Breast epithelium (tissue), 4 donors: ENCODE results near the gene STRA8. TPM values are rescaled to one million over a fixed set of nuclear protein-coding genes. Genes with fewer than 3 reads are reported as not detected.

ENCODE experiments used
- DNase-seq, 2 donors: peaks; one replicate each; pipeline ENCODE4 v3.0.0-alpha.2; 2019; ENCODE audit warnings: low spot score in 2 of 2
- H3K27ac ChIP-seq, 2 donors: fragments of 200-600 bp; sonication (generic) in 1 of 2; one replicate each; pipeline ENCODE4 v1.5.1; 2016 to 2019; ENCODE audit warnings: mild to moderate bottlenecking in 1 of 2
- H3K27me3 ChIP-seq, 2 donors: fragments of 200-600 bp; sonication (generic) in 1 of 2; one replicate each; pipeline versions ENCODE4 v1.5.1 to v1.6.0; 2017 to 2019; ENCODE audit warnings: control low read depth in 1 of 2, mild to moderate bottlenecking in 1 of 2
- H3K36me3 ChIP-seq: fragments of 200-600 bp; one replicate; pipeline ENCODE4 v1.5.1; 2019
- H3K4me1 ChIP-seq, 2 donors: fragments of 200-600 bp; sonication (generic); one replicate each; pipeline ENCODE4 v1.5.1; 2016 to 2019; ENCODE audit warnings: control low read depth in 1 of 2
- H3K4me3 ChIP-seq, 3 donors: fragments of 200-600 bp; sonication (generic); 1 replicate in 2 of 3; 2 replicates in 1 of 3; pipeline ENCODE4 v1.5.1; 2016 to 2019; ENCODE audit warnings: mild to moderate bottlenecking in 3 of 3, moderate library complexity in 2 of 3
- H3K9me3 ChIP-seq, 2 donors: fragments of 200-600 bp; sonication (generic) in 1 of 2; one replicate each; pipeline ENCODE4 v1.5.1; 2016 to 2019; ENCODE audit warnings: control low read depth in 1 of 2
- CTCF ChIP-seq, 3 donors: fragments of 450-650 bp; IDR thresholded peaks; one replicate each; pipeline ENCODE4 v1.5.1; 2016 to 2017; ENCODE audit warnings: antibody characterized with exemption in 3 of 3, mild to moderate bottlenecking in 3 of 3, moderate library complexity in 3 of 3
- POLR2A ChIP-seq: fragments of 450-650 bp; IDR thresholded peaks from one replicate; pipeline ENCODE4 v1.6.1; 2016; ENCODE audit warnings: antibody characterized with exemption, mild to moderate bottlenecking, moderate library complexity
- POLR2AphosphoS5 ChIP-seq, 3 donors: sonication (generic); formaldehyde crosslinking; IDR thresholded peaks; one replicate each; pipeline ENCODE4 v1.6.1; 2017; ENCODE audit warnings: antibody characterized with exemption in 3 of 3
- intact Hi-C: fragments of 100-400 bp; cut with DNase I; formaldehyde crosslinking; loops from one replicate; pipeline ENCODE4 v1.15.1; 2023; ENCODE audit warnings: low total_unique reads
- total RNA-seq, 3 donors: library from RNA; depleted of rRNA; stranded (reverse); fragments of >200 nt; gene quantifications; one replicate each; pipeline ENCODE4 v1.1.0, GENCODE V29; 2016

STRA8 gene
- total RNA-seq, 3 donors from 2014 or later = not detected

GRCh38 chr7:135260930-135261721, 27.5 kb downstream of the STRA8 start:
- H3K27ac ChIP-seq = peak overlapping the region; percentile 16 to 60
- H3K4me1 ChIP-seq = no peaks in the 10 kb centered on the region
- intact Hi-C loops = no loop called here
- no peaks in the 10 kb centered on the region for H3K27me3 ChIP-seq
- H3K4me3 ChIP-seq = no peak overlapping the region
- peak; percentile 14 to 31 for DNase-seq
- H3K36me3 ChIP-seq = no peaks in the 10 kb centered on the region
- TF ChIP-seq POLR2A = no peak
- no peak for TF ChIP-seq CTCF (IDR thresholded peaks at IDR 0.05)
- no peak for TF ChIP-seq POLR2AphosphoS5 (IDR thresholded peaks at IDR 0.05)
- H3K9me3 ChIP-seq = peaks cover 0 to 7% of the 10 kb centered on the region in 2 donors

- Histone ChIP-seq H3K4me3 (no peak overlapping the region), H3K9me3 (peaks cover 5 to 7% of the 10 kb centered on the region in 2 donors), H3K36me3 (no peaks in the 10 kb centered on the region), H3K27me3 (no peaks in the 10 kb centered on the region), H3K4me1 (no peaks in the 10 kb centered on the region), H3K27ac (no peak overlapping the region)
- no peak for DNase-seq
- TF ChIP-seq POLR2A (no peak), POLR2AphosphoS5 (IDR thresholded peaks at IDR 0.05) (no peak), CTCF (IDR thresholded peaks at IDR 0.05) (no peak)
- intact Hi-C loops = no loop called here
These were observed 29.1 kb downstream of the STRA8 start for GRCh38 chr7:135262623-135263320.

GRCh38 chr7:135263321-135263970, 29.8 kb downstream of the STRA8 start:
- intact Hi-C loops = no loop called here
- Histone ChIP-seq H3K27ac (no peak overlapping the region), H3K9me3 (peaks cover 5 to 7% of the 10 kb centered on the region in 2 donors), H3K4me3 (no peak overlapping the region), H3K36me3 (no peaks in the 10 kb centered on the region), H3K4me1 (no peaks in the 10 kb centered on the region), H3K27me3 (no peaks in the 10 kb centered on the region)
- no peak for TF ChIP-seq CTCF (IDR thresholded peaks at IDR 0.05)
- no peak for TF ChIP-seq POLR2AphosphoS5 (IDR thresholded peaks at IDR 0.05)
- TF ChIP-seq POLR2A = no peak
- no peak for DNase-seq

GRCh38 chr7:135265637-135266036, 32.0 kb downstream of the STRA8 start:
- DNase-seq = no peak
- Histone ChIP-seq H3K27ac (no peak overlapping the region), H3K27me3 (no peaks in the 10 kb centered on the region), H3K4me3 (no peak overlapping the region), H3K36me3 (no peaks in the 10 kb centered on the region), H3K9me3 (peaks cover 5 to 7% of the 10 kb centered on the region in 2 donors), H3K4me1 (no peaks in the 10 kb centered on the region)
- TF ChIP-seq POLR2A (no peak), POLR2AphosphoS5 (IDR thresholded peaks at IDR 0.05) (no peak), CTCF (IDR thresholded peaks at IDR 0.05) (no peak)
- intact Hi-C loops = no loop called here
